HG03442 (cell line): ENCODE measurements around the gene ANKRD9.
A peak's percentile ranks its signal among the peaks of the same experiment; 100 is the strongest.

Source experiments
- ATAC-seq: cut with Tn5 transposase; IDR thresholded peaks from one replicate; pipeline ENCODE4 v1.9.1; 2021; ENCODE audit warnings: mild to moderate bottlenecking, moderate library complexity; ENCODE audit not compliant: unreplicated experiment

Gene ANKRD9

DNA sequence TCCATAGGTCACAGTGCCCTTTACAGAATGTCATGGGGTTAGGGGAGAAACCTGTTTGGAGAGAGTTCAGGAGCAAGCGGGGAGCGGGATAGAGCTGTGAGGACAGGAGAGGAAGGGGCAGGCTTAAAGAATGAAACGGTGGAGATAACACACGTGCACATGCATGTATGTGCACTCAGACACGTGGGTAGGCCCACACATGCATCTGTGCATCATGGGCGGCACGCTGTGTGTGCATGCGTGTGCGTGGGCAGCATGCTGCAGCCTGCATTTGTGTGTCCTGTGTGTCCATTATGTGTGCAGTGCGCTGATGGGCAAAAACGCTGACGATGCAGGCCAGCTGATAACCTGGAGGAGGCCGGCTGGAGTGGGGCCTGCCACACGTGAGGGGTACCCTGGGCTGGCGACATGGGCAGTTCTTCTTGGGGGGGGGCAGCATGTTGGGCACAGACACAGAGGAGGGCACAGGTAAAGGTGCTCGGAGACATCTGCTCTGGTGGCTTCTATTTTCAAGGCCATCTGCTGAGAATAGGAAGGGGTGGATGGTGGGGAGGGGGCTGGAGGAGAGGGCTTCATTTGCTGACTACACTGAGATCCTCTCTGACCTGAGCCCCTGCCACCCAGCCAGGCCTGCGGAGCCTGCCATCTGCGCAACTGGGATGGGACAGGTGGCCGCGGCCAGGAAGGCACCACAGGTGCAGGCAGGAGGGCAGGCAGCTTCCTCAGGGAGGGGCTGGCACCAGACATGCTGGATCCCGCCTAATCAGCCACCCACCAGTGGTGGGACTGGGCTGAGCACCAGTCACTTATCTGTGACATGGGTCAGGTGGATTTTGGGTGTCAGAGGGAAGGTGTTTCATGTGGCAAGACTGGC is 4.6 kb upstream of the ANKRD9 start:
- ATAC-seq: no peak

GRCh38 chr14:102512793-102513300 is 3.3 kb upstream of the ANKRD9 start:
- ATAC-seq: no peak

- no peak for ATAC-seq
Measured at GRCh38 chr14:102511538-102511937, 2.0 kb upstream of the ANKRD9 start.

GRCh38 chr14:102510616-102511520 is 1.3 kb upstream of the ANKRD9 start:
- no peak for ATAC-seq

GRCh38 chr14:102508774-102509745 is 516 bp downstream of the ANKRD9 start:
- peak; percentile 12 for ATAC-seq

DNA sequence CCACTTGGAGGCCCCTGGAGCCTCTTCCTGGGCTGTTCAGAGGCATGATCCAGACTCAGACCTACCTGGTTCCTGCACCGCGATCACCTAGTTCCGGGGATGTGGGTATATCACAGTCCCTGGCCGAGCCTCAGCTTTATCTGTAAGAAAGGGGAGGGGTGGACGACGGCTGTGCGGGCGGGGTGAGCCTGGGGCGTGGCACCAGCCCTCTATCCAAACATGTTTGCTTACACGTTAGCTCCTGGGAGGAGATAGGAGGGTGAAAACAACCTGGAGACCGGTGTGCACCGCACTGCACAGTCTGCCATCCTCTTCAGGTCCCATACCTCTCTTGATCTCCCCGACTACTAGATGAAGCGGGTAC is 1.2 kb downstream of the ANKRD9 start:
- no peak for ATAC-seq

GRCh38 chr14:102507857-102508312 is 1.7 kb downstream of the ANKRD9 start:
- no peak for ATAC-seq

DNA sequence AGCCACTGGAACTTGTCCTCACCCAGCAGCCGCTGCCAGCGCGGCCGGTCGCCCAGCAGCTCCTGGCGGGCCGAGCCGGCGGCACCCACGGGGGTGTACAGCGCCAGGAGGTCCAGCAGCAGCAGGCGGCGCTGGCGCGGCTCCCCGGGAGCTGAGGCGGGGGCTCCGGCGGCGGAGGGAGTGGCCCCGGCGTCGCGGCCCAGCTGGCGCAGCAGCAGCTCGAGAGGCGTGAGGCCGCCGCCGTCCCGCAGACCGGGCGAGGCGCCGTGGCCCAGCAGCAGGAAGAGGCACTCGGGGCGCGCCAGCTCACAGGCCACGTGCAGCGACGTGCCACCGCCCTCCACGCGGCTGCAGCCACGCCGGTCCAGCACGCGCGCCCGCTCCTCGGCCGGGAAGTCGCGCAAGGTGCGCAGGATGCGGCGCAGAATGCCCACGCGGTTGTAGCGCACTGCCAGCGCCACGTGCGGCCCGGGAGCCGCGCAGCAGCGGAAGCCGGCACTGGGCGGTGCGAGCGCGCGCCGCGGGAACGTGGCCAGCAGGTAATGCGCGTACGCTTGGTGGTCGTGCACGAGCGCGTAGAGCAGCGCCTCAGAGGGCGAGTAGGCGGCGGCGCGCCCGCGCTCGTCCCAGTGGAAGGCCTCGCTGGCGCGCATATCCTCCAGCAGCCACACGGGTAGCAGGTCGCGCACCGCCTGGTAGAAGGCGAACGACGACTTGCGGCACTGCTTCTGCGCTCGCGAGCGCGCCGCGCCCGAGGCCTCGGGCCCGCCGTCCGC is 2.3 kb downstream of the ANKRD9 start:
- ATAC-seq: no peak

DNA sequence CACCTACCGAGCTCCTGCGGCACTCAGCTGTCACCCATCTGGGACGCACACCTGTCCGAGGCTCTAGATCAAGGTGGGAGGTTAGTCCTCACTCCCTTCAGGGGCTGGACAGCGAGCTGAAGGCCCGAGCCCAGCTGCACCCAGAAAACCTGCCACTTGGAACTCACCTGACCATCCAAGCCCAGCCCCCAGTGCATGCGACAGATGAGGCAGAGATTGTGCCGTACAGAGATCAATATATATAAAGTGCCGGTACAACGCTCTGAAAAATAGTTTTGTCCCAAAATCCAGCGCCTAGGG is 3.0 kb downstream of the ANKRD9 start:
- no peak for ATAC-seq

DNA sequence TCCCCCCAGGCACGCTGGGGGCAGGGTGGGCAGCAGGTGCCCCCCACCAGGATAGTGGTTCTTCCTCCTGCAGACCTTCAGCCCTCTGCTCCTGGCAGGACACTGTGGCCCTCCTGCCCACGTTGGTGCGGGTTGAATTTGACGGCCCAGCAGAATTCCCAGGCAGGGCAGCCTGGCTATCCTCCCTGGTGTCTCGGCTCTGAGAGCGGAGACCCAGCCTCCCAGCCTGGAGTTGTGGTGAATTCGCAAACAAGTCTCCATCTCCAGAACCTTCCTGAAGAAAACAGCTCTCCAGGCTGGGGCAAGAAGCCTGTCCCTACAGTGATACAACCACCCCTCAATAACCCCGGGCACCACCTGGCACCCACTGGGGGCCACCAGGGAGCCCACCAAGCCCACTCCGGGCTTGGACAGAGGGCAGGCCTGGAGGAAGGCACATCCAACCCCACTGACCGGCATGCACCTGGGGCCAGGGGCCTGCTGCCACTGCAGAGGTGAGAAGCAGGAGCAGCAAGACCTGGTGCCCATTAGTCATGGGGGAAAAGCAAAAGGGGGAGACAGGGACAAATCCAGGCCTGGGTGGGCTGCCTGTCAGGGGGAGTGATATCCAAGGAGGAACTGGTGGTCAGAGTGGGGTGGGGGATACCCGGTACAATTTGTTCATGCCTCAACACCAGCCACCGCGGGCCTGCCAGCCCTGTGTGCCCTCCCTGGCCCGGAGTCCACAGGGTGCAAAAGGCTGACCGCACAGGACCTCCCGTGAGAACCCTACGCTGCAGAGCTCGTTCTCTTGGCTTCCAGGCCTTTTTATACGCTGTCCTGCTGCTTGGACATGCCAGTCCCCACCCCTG is 3.6 kb downstream of the ANKRD9 start:
- no peak for ATAC-seq

DNA sequence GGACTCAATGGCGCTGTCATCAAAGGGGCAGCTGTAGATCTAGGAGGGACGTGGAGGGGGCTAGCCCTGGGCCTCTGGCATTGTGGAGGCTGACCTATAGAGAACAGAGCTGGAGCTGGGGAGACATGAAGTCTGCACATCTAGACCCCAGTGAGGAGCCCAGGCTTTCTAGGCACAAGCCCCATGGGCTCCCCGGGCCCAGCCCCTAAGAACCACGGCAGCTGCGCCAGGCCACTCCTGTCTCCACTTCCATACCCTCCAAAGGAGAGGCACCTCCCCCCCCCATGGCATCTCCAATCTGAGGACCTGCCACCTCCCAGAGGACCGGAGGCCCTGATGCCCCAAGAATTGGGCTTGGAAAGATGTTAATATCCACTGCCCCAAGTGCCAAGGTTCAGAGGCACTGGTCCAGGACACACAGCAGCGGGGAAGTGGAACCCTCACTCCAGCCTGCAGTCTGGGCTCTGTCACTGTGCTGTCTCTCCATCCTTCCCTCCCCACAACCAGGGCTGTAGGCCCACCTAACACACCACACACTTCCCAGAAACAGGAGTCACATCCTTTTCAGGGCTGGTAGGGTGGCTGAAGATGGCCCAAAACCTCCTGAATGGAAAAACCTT is 4.5 kb downstream of the ANKRD9 start:
- ATAC-seq: no peak

DNA sequence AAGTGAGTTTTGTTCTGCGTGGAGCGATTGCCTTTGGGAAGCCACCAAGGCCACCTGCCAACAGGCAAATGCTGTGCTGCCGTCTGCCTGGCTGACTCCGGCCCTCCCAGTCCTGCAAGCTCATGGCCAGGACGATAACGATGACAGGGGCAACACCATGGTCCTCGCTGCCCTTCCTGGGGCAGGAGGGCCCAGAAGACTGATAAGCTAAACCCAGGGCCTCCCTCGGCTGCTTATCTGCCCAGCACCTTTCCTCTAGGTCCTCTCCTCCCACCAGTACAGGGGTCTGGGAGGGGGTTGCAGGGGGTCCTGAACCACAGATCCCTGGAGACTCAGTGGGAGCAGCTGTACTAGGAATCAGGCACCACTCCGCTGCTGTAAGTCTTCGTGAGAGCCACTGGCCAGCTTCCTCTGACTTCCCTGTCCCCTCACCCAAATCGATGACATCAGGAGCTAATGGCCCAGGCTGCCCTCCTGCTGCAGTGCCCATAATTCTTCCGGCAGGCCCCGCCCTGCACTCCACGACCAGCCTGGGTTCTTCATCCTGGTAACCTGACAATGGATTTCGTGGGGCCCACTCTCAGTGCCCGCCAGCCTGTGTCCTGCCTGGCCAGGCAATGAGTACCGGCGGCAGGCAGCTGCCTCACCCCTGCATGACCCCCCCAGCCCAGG is 5.1 kb downstream of the ANKRD9 start:
- no peak for ATAC-seq

GRCh38 chr14:102503641-102504327 is 5.8 kb downstream of the ANKRD9 start:
- no peak for ATAC-seq

DNA sequence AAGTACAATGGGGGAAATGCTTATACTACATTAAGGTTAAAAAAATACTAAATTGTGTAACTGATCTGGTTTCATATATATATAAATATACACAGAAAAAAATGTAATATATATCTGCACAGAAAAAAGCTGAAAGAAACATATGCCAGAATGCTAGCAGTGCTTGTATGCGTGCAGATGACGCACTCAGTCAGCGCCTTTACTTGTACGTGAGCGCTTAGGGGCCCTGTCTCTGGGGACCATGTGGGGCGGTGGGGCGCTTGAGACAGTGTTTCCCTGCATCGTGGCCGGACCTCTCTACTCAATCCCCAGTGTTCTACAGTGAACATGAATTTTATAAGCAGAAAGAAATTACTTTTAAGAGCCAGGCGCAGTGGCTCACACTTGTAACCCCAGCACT is 7.0 kb downstream of the ANKRD9 start:
- no peak for ATAC-seq

- ATAC-seq: no peak
Measured at GRCh38 chr14:102501751-102502315, 7.7 kb downstream of the ANKRD9 start.

DNA sequence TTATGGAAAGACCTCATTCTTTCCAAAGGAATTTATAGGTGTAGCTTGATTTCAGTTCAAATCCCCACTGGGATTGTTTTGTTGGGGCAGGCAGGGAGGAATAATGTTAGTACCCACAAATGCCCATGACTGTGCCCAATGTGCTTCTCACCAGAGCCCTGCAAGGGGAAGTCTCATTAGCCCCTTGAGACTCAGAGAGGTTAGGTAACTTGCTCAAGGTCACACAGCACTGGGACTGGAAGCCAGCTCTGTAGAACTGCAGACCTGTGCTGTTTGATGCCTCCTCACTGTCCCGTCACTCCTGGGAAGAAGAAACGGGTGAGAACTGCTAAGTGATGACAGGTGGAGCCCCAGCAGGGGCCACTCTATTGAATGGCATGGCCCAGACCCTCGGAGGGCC is 8.9 kb downstream of the ANKRD9 start:
- no peak for ATAC-seq

DNA sequence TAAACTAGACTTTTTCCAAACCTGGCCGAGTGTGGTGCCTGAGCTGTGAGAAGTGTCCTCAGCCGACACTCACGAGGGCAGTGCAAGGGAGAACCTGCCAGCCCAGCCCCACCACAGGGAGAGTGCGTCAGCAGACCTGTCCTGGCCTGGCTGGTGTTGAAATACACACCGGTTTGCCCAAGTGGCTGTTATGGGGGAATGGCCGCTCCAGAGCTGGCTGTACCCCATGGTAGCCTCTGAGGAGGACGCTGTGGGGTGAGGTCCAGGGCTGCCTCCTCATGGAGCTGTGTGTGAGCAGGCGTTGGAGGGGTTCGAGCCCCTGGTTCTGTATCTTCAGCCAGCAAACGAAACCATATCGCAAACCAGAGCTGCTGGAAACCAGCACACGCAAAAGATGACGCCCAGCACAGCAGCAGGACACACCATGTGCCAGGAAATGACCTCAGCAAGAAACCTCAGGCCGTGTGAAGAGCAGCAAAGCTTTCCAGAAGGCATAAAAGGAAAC is 9.4 kb downstream of the ANKRD9 start:
- no peak for ATAC-seq
